GM12891 (cell line): Measurements from ENCODE around the gene RTL10.

Experiments
- PAX5 ChIP-seq: IDR thresholded peaks from 2 replicates; pipeline ENCODE4 v1.6.1; 2011; ENCODE audit warnings: low read length, moderate library complexity, mild to moderate bottlenecking; ENCODE audit not compliant: insufficient read depth, severe bottlenecking
- POLR2A ChIP-seq: IDR thresholded peaks from 2 replicates; pipeline ENCODE4 v1.6.1; 2011; ENCODE audit warnings: low read depth, low read length, control low read depth
- POLR2AphosphoS5 ChIP-seq: IDR thresholded peaks from 2 replicates; pipeline ENCODE4 v1.6.1; 2011; ENCODE audit warnings: low read depth, low read length, control low read depth
- POU2F2 ChIP-seq: IDR thresholded peaks from 2 replicates; pipeline ENCODE4 v1.6.1; 2011; ENCODE audit warnings: low read depth, mild to moderate bottlenecking, control low read depth, low read length, moderate library complexity
- TAF1 ChIP-seq: IDR thresholded peaks from 2 replicates; pipeline ENCODE4 v1.6.1; 2011; ENCODE audit warnings: low read depth, low read length, control low read depth

DNA sequence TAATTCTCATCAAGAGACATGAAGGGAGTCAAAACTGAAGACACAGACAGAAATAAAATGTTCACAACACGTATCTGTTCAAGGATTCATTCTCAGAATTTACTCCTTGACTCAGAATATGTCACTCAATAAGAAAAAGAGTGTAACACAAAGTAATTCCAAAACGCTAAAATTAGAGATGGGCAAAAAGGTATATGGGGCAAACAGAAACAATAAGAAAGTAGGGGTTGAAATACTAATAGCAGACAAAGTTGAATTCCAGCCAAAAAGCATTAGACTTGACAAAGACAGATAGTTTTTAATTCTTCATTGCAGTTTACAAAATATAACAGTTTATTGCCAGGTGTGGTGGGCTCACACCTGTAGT, 26.7 kb downstream of the RTL10 start:
- TF ChIP-seq POLR2A: no peak
- no peak for TF ChIP-seq POLR2AphosphoS5
- TF ChIP-seq TAF1: no peak
- no peak for TF ChIP-seq POU2F2
- no peak for TF ChIP-seq PAX5
